Gastroesophageal sphincter (tissue), 3 donors: ENCODE results near the gene FBXO48.

Experiments used
- POLR2A ChIP-seq, 2 donors: fragments of 450-650 bp; IDR thresholded peaks; one replicate each; pipeline ENCODE4 v1.6.1; 2017; ENCODE audit warnings: antibody characterized with exemption in 2 of 2, mild to moderate bottlenecking in 2 of 2, moderate library complexity in 1 of 2
- POLR2AphosphoS5 ChIP-seq: sonication (generic); formaldehyde crosslinking; IDR thresholded peaks from one replicate; pipeline ENCODE4 v1.6.1; 2017; ENCODE audit warnings: antibody characterized with exemption
- TF ChIP-seq, protein P1 (sequence below), 4 experiments: fragments of 200-600 bp in 2 of 4; fragments of 450-650 bp in 2 of 4; sonication (generic) in 1 of 4; IDR thresholded peaks; one replicate each; pipeline ENCODE4 v1.5.1; 2017 to 2019; ENCODE audit warnings: antibody characterized with exemption in 4 of 4, mild to moderate bottlenecking in 2 of 4, moderate library complexity in 2 of 4

DNA sequence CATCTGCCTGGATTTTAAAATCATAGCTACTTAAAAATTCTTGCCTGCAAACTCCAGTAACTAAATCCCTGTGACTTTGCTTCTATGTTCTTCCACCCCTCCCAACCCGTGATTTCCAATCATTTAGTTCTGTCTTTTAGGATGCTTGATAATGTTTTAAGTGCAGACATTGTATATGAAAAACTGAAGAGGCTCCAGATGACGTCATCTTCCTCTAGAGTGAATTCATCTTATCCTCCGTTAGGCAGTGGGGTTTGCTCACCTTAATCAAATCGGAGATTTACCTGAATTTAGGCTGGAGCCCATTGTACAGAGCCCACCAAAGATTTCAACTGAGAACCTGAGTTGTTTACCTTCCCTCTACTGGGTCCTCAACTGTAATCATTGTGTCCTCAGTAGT lies 10.9 kb downstream of the FBXO48 start:
- TF ChIP-seq POLR2A (IDR thresholded peaks at IDR 0.05), result no peak
- TF ChIP-seq, protein P1, sequence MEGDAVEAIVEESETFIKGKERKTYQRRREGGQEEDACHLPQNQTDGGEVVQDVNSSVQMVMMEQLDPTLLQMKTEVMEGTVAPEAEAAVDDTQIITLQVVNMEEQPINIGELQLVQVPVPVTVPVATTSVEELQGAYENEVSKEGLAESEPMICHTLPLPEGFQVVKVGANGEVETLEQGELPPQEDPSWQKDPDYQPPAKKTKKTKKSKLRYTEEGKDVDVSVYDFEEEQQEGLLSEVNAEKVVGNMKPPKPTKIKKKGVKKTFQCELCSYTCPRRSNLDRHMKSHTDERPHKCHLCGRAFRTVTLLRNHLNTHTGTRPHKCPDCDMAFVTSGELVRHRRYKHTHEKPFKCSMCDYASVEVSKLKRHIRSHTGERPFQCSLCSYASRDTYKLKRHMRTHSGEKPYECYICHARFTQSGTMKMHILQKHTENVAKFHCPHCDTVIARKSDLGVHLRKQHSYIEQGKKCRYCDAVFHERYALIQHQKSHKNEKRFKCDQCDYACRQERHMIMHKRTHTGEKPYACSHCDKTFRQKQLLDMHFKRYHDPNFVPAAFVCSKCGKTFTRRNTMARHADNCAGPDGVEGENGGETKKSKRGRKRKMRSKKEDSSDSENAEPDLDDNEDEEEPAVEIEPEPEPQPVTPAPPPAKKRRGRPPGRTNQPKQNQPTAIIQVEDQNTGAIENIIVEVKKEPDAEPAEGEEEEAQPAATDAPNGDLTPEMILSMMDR (IDR thresholded peaks at IDR 0.05), result no peak
- TF ChIP-seq POLR2AphosphoS5, result no peak
